ENCODE results near the gene TMEM229A. TPM values are rescaled to one million over a fixed set of nuclear protein-coding genes. Genes with fewer than 3 reads are reported as not detected.

TMEM229A gene
- total RNA-seq, 1 donor from 2014 or later = not detected

DNA sequence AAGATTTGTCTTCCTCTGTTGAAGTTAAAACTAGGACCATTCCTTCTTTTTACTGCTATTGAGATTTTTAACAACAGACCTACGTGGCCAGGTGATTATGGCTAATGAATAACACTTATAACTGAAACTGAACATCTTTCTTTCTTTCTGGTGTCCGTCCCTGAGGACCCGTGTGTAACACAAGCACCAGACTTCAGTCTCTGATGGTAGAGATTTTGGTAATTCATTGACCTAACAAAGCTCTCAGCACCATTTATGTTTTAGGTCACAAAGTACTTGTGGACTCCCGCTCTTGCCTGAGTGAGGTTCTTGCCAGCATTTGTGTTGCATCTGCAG lies 40.4 kb upstream of the TMEM229A start:
- Mint-ChIP-seq H3K9me3 (ENCODE audit: unreplicated experiment) (no peaks in the 10 kb centered on the region), H3K27ac (ENCODE audit: unreplicated experiment) (no peak overlapping the region), H3K4me1 (ENCODE audit: low read depth, unreplicated experiment) (no peaks in the 10 kb centered on the region), H3K27me3 (ENCODE audit: unreplicated experiment) (no peaks in the 10 kb centered on the region), H3K36me3 (ENCODE audit: unreplicated experiment) (no peaks in the 10 kb centered on the region), H3K4me3 (ENCODE audit: unreplicated experiment) (no peak overlapping the region)
- DNase-seq = no peak
- TF ChIP-seq, protein P1, sequence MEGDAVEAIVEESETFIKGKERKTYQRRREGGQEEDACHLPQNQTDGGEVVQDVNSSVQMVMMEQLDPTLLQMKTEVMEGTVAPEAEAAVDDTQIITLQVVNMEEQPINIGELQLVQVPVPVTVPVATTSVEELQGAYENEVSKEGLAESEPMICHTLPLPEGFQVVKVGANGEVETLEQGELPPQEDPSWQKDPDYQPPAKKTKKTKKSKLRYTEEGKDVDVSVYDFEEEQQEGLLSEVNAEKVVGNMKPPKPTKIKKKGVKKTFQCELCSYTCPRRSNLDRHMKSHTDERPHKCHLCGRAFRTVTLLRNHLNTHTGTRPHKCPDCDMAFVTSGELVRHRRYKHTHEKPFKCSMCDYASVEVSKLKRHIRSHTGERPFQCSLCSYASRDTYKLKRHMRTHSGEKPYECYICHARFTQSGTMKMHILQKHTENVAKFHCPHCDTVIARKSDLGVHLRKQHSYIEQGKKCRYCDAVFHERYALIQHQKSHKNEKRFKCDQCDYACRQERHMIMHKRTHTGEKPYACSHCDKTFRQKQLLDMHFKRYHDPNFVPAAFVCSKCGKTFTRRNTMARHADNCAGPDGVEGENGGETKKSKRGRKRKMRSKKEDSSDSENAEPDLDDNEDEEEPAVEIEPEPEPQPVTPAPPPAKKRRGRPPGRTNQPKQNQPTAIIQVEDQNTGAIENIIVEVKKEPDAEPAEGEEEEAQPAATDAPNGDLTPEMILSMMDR (IDR thresholded peaks at IDR 0.05; ENCODE audit: partially characterized antibody, unreplicated experiment) = no peak

DNA sequence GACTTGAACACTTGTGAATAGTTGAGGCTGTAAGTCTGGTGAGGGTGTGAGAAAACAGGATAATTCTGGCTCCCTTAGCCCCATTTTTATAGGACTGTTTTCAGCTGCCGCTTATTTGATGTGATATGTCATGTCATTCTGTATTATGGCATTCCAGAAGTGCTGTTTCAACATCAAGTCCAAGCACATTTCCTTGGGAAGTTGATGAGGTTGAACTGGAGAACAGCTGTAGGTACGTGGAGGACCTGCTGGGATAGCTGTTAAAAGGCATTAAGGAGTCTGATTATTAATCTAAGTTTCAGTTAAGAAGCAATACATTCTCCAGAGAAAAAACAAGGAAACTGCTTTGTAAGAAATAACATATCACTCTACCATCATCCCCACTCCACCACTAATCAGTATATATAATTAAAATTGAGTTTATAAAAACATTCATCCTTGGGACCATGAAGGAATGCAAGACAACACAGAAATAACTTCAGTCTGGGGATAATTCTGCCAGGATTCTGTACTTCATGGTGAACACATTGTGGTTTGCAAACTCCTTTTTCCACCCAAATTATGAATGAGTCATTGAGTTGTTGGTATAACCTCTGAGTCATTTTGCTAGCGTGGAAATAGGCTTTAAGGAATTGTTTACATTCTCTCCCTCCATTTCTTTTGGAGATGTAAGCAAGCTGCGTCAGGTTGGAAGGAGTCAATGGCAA lies 39.9 kb upstream of the TMEM229A start:
- Mint-ChIP-seq H3K27me3 (ENCODE audit: unreplicated experiment) (no peaks in the 10 kb centered on the region), H3K9me3 (ENCODE audit: unreplicated experiment) (no peaks in the 10 kb centered on the region), H3K36me3 (ENCODE audit: unreplicated experiment) (no peaks in the 10 kb centered on the region), H3K4me3 (ENCODE audit: unreplicated experiment) (no peak overlapping the region), H3K4me1 (ENCODE audit: low read depth, unreplicated experiment) (no peaks in the 10 kb centered on the region), H3K27ac (ENCODE audit: unreplicated experiment) (no peak overlapping the region)
- no peak for DNase-seq
- TF ChIP-seq, protein P1 (IDR thresholded peaks at IDR 0.05; ENCODE audit: partially characterized antibody, unreplicated experiment) = no peak

DNA sequence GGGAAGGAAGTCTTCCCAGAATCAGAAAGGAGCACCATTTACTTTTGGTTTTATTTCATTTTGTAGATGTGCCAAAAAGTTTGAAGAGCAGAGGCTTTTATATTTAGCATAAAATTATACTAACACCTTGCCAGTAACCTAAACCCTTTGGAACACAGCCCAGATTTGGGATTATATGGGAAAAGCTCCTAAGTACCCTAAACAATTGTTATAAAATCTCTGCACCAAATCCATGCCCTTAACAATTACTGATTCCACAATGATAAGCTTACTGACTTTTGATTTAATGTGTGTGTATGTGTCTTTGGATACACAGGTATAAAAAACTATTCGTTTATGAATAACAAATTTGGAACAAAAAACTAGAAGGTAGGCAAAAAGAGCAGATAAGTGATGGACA lies 39.0 kb upstream of the TMEM229A start:
- H3K27ac Mint-ChIP-seq (ENCODE audit: unreplicated experiment) = no peak overlapping the region
- H3K36me3 Mint-ChIP-seq (ENCODE audit: unreplicated experiment) = no peaks in the 10 kb centered on the region
- no peak for DNase-seq
- TF ChIP-seq, protein P1 (IDR thresholded peaks at IDR 0.05; ENCODE audit: partially characterized antibody, unreplicated experiment) = no peak
- no peak overlapping the region for H3K4me3 Mint-ChIP-seq (ENCODE audit: unreplicated experiment)
- no peaks in the 10 kb centered on the region for H3K4me1 Mint-ChIP-seq (ENCODE audit: low read depth, unreplicated experiment)
- no peaks in the 10 kb centered on the region for H3K27me3 Mint-ChIP-seq (ENCODE audit: unreplicated experiment)
- H3K9me3 Mint-ChIP-seq (ENCODE audit: unreplicated experiment) = no peaks in the 10 kb centered on the region

DNA sequence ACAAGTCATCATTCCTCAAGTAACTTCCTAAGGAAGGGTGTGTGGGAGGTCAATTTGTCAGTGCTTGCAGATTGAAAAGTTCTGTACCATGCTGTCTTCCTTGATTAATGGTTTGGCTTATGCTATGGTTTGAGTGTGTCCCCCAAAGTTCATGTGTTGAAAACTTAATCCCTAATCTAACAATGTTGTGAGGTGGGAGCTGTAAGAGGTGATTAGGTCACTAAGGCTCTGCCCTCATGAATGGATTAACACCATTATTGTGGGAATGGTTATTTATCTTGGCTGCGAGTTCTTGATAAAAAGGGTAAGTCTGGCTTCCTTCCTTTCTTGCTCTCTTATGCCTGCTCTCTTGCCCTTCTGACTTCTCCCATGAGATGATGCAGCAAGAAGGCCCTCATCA lies 29.3 kb upstream of the TMEM229A start:
- no peaks in the 10 kb centered on the region for H3K9me3 Mint-ChIP-seq (ENCODE audit: unreplicated experiment)
- no peak overlapping the region for H3K4me3 Mint-ChIP-seq (ENCODE audit: unreplicated experiment)
- H3K36me3 Mint-ChIP-seq (ENCODE audit: unreplicated experiment) = no peaks in the 10 kb centered on the region
- TF ChIP-seq, protein P1 (IDR thresholded peaks at IDR 0.05; ENCODE audit: partially characterized antibody, unreplicated experiment) = no peak
- no peaks in the 10 kb centered on the region for H3K27me3 Mint-ChIP-seq (ENCODE audit: unreplicated experiment)
- no peak overlapping the region for H3K27ac Mint-ChIP-seq (ENCODE audit: unreplicated experiment)
- no peak for DNase-seq
- no peaks in the 10 kb centered on the region for H3K4me1 Mint-ChIP-seq (ENCODE audit: low read depth, unreplicated experiment)

DNA sequence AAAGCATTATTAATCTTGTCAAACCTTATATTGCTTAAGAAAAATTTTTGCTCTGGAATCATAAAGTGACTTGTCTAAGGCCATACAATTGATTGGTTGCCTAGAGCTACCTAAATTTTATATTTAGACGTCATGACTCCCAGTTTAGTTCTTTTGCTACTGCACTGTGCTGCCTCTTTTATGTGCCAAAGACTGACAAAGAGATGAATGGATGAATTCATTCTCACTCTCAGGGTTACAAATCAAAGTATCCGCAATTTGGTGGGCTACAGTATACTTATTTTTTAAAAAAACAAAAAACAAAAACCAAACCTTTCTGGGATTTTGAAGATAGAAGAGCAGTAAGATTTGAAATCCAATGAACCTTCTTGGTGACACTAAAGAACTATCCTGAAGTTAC lies 27.7 kb upstream of the TMEM229A start:
- TF ChIP-seq, protein P1 (IDR thresholded peaks at IDR 0.05; ENCODE audit: partially characterized antibody, unreplicated experiment) = no peak
- DNase-seq = no peak
- no peak overlapping the region for H3K27ac Mint-ChIP-seq (ENCODE audit: unreplicated experiment)
- H3K36me3 Mint-ChIP-seq (ENCODE audit: unreplicated experiment) = no peaks in the 10 kb centered on the region
- H3K4me1 Mint-ChIP-seq (ENCODE audit: low read depth, unreplicated experiment) = no peaks in the 10 kb centered on the region
- H3K27me3 Mint-ChIP-seq (ENCODE audit: unreplicated experiment) = no peaks in the 10 kb centered on the region
- no peak overlapping the region for H3K4me3 Mint-ChIP-seq (ENCODE audit: unreplicated experiment)
- no peaks in the 10 kb centered on the region for H3K9me3 Mint-ChIP-seq (ENCODE audit: unreplicated experiment)

All from glutamatergic neuron (in vitro differentiated cells).